ENCODE data around the gene TEX48.
A peak's percentile ranks its signal among the peaks of the same experiment; 100 is the strongest.

TEX48 gene

GRCh38 chr9:114666401-114666800 lies 15.6 kb downstream of the TEX48 start:
- peak; percentile 25 to 74 for DNase-seq

DNA sequence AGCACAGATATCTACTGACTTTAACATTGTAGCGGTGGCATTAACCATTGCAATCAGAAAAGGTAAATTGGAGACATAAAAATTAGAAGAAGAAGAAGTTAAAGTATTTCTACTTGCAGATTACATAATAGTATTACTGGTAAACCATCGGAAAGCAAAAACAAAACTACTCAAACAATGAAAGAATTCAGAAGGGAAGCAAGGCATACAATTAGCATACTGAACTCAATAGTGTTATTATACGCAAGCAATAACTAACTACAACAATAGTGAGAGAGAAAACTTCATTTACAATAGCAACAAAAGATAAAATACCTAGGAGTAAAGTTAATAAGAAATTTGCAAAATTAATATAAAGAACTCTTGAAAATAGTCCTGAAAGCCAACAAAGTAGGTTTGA lies 17.8 kb downstream of the TEX48 start:
- no peak for DNase-seq

GRCh38 chr9:114662081-114662989 lies 19.7 kb downstream of the TEX48 start:
- peak; percentile 26 to 81 for DNase-seq

DNA sequence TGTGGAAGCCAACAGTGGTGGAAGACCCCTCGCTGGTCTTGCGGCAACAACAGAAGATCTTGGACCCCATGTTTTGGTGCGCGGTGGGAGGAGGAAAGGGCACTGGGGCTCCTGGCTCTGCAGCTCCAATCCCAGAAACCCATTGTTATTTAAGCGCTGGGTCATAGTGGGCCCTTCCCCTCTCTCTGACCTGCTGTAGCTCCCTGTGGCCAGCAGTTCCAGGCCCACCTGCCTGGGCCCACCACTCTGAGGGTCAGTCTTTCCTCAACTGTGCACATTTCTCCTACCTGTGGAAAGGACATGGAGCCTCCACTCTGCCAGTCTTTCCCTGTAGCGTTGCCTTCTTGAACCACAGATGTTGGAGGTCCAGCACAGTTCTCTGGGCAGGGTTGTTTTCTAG lies 24.3 kb downstream of the TEX48 start, which contains the start of gene TEX53:
Gene TEX53, minus strand, starts transcription at position 101 of the 400 bp plus-strand sequence. Its CDS starts 31 bp downstream, at position 70.
- DNase-seq = no peak

DNA sequence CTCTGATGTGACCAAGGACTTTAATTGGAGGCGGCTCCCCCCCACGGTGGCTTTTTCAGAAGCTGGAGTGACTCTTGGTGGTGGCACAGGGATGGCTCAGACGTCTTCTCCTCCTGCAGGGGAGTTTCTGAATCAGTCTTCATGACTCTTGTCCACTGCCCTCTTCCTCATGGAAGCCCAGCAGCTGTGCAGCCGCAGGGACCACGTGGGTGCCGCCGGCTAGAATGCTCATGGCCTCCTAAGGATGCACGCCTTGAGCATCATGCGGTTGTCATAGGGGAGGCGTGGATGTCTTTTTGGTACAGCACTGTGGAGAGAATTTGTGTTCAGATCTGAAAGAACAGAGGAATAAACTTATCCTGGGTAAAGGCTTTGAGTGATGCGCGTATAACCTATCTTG lies 25.7 kb downstream of the TEX48 start:
- DNase-seq = no peak

DNA sequence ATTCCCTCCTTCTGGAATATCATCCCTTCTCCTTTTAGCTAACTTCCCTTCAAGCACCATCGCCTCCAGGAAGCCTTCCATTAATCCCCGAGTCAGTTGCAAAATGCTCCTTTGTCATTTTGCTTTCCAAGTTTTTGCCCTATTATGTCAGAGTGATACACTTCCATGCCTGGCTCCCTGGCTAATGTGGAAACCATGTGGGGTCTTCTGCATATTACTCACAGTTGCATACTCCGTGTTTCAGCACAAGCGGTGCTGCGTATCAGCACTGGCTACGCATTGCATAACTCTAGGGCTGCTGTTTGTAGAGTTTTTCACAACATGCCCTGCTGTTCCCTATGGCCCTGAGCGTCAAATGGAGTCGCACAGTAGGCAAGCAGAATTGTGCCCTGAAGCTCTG lies 26.3 kb downstream of the TEX48 start:
- DNase-seq = peak in 1 of 2 donors; percentile 68

- DNase-seq = peak; percentile 55 to 97
These were observed 28.3 kb downstream of the TEX48 start for GRCh38 chr9:114653556-114654159.

DNA sequence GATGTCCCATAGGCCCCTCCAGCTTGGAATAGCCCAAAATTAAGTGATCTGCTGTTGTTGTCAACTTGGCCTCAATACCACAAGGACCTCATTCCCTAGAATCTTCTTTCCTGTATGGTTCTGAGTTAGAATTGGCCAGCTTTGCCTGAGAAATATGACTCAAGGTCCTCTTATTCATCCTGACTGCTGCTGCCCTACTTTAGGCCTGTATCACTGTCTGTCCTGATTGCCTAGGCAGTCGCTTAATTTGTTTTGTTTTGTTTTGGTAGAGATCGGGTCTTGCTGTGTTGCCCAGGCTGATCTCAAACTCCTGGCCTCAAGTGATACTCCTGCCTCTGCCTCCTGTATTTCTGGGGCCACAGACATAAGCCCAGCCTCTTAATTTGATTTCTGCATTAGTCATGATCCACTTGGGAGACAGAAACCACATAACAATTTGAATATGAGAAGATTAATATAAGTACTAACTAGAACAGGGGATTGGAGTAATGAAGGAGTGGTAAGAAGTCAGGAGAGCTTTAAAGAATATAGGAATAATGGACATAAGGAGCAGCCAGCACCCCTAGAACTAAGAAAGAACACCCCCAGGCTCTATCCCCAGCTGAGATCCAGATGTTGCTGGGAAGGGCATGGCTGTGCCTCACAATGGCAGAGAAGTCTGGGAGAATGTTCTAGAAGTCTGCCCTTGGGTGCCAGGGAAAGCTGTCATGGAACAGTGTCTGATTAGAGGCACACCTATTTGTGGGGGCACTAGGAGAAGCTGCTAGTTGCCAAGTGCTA lies 29.0 kb downstream of the TEX48 start:
- no peak for DNase-seq

GRCh38 chr9:114643896-114644295 lies 38.1 kb downstream of the TEX48 start:
- no peak for DNase-seq

- DNase-seq = no peak
These were observed 39.0 kb downstream of the TEX48 start for GRCh38 chr9:114643001-114643400.

DNA sequence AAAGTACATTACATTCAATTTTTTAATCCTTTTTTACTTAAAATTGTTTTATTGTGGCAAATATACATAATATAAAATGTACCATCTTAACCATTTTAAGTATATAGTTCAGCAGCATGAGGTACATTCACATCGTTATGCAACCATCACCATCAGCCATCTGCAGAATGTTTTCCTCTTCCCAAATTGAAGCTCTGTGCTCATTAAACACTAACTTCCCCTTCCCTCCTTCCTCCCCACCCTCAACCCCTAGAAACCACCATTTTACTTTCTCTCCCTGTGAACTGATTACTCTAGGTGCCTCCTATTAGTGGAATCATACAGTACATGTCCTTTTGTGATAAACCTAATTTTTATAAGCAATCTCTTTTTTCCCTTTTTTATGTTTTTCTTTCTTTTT lies 40.0 kb downstream of the TEX48 start:
- peak; percentile 31 to 35 for DNase-seq

DNA sequence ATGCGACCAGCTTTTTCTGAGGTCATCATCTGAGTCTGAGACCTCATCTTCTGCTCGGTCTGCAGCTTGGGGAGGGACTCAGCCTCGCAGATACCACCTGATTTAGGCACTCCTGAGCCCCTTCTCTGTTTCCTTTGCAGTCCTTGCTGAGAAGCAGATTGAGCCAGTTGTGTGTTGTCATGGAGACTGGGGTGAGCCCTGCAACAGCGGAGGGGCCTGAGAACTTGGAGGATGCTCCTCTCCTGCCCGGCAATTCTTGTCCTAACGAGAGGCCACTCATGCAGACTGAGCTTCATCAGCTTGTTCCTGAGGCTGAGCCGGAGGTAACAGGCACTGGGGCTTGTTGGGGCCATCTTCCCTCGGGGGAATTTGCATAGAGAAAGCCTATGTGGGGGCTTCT lies 43.6 kb downstream of the TEX48 start:
- no peak for DNase-seq

GRCh38 chr9:114634387-114634786 lies 47.6 kb downstream of the TEX48 start:
- DNase-seq = no peak

DNA sequence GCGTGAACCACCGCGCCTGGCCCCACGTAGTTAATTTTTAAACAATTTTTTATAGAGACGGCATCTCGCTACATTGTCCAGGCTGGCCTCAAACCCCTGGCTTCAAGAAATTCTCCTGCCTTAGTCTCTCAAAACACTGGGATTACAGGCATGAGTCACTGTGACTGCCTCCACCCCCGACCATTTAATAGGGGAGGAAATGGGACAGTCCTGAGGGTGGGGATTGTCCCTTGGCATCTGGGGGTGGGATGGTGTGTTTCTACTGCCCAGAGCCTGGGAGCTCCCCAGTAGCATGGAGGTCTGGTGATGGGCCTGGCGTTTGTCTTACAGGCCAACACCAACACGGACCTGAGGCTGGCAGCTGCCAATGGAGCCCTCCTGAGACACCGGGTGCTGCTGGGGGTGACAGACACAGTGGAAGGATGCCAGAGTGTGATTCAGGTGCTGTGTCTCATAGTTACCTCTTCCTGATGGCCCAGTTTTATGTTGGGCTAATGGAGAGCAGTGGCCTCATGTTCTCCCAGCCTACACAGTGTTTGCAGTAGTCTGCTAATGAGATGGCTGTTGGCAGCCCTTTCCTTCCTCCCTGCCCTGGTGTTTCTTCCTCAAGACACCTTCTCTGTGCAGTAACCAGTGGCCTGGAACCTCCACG lies 48.4 kb downstream of the TEX48 start:
- DNase-seq = peak in 1 of 2 donors; percentile 60

DNA sequence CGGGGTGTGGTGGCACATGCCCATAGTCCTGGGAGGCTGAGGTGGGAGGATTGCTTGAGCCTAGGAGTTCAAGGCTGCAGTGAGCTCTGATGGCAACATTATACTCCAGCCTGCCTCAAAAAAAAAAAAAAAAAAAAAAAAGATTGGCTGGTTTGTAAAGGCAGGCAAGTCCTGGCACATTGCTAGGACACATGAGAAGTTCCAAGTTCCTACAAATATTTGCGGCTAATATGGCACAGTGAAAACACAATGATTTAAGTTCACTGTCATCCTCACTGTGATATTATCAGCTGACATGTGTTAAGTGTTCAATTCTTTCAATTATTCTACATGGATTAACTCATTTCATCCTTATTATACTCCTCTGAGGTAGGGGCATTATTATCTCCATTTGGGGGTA lies 50.8 kb downstream of the TEX48 start:
- DNase-seq = no peak

GRCh38 chr9:114629563-114630090 lies 52.4 kb downstream of the TEX48 start:
- DNase-seq = no peak

GRCh38 chr9:114627553-114627952 lies 54.4 kb downstream of the TEX48 start:
- no peak for DNase-seq

DNA sequence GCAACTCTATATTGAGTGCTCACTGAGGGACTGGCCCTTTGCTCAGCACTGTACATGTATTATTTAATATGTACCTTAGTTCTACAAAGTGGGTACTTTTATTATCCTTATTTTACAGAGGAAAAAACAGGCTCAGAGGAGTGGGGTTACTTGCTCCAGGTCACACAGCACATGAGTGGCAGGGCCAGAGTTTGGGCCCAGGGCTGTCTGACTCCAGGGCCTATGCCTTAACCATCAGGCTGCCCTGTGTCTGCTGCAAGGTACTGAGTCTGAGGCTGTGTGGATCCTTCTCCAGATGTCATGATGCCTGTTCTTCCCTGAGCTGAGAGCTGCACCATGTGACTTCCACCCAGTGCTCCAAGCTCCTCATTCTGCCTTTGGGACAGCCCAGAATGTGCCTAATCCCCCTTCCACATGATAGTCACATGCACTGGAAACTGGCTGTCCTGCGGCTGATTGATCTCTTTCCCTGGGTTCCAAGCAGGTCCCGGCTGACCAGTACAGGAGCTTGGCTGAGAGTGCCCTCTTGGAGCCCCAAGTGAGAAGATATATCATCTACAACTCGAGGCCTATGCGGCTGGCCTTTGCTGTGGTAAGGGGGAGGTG lies 55.5 kb downstream of the TEX48 start:
- no peak for DNase-seq

- DNase-seq = no peak
These were observed 57.3 kb downstream of the TEX48 start for GRCh38 chr9:114624677-114625076.

- no peak for DNase-seq
These were observed 59.9 kb downstream of the TEX48 start for GRCh38 chr9:114621975-114622609.

DNA sequence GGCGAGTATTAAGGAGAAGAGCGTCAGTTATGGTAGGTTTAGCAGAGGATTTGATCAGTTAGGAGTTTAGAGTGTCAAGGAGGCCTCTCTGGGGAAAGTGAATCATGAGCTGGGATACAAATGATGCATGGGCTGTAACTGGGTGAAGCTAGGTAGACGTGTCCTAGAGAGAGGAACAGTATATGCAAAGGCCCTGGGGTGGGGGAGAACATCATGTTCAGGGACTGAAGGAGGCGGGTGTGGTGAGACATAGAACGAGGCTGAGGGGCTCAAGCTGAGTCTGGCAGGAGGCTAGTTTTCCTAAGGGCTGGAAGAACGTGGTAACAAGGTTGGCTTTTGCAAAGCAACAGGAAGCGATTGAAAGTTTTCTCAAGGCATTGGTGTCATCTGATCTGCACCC lies 60.4 kb downstream of the TEX48 start:
- DNase-seq = no peak
